HepG2 (cell line): ENCODE results near the gene CTNND2. TPM values are rescaled to one million over a fixed set of nuclear protein-coding genes. Genes with fewer than 3 reads are reported as not detected.

ENCODE experiments used
- ATAC-seq: fragments of 200-7000 bp; cut with Tn5 transposase; 3 replicates; pipeline ENCODE4 v1.9.1; 2020; ENCODE audit warnings: mild to moderate bottlenecking, moderate library complexity
- BruUV-seq: library from RNA; stranded (reverse); fragments of 400-500 nt; replicated peaks from 2 replicates; lab custom pipeline; 2021; lab: Mats Ljungman, UMichigan
- CTCF ChIA-PET: fragments of 300-600 bp; formaldehyde crosslinking; extraction: SDS; loops from one replicate; lab custom pipeline; 2021; ENCODE audit warnings: low total read pairs, inconsistent platforms, low intra/inter-chr PET ratio; lab: Yijun Ruan, JAX
- POLR2A ChIA-PET: fragments of 350-600 bp; sonication (Branson Sonifier 250); formaldehyde crosslinking; loops from one replicate; lab custom pipeline; 2020; ENCODE audit warnings: antibody characterized with exemption, inconsistent platforms; lab: Yijun Ruan, JAX
- DNase-seq: peaks from one replicate; pipeline ENCODE4 v3.0.0-alpha.2; 2015; ENCODE audit warnings: low spot score
- FAIRE-seq: peaks from 3 replicates; lab custom pipeline; 2011; peaks lifted over from hg19 to GRCh38; lab: Jason Lieb, UNC
- H2AFZ ChIP-seq: one replicate; pipeline ENCODE4 v1.6.1; 2011; ENCODE audit warnings: low read length, inconsistent platforms
- H3K27ac ChIP-seq: fragments of 300-600 bp; 3 replicates; pipeline ENCODE4 v1.8.0; 2011; ENCODE audit warnings: mixed run types, mild to moderate bottlenecking, mixed read lengths, low read length, inconsistent platforms; ENCODE audit not compliant: insufficient read depth; ENCODE audit errors: extremely low read length
- H3K27me3 ChIP-seq, 2 experiments: fragments of 200-600 bp in 1 of 2; 2 replicates in 1 of 2; 3 replicates in 1 of 2; pipeline versions ENCODE4 v1.6.0 to v1.8.0; 2011; ENCODE audit warnings: low read length in 2 of 2, mild to moderate bottlenecking in 2 of 2, moderate library complexity in 2 of 2, inconsistent platforms in 1 of 2; ENCODE audit not compliant: insufficient read depth in 2 of 2, control insufficient read depth in 1 of 2
- H3K36me3 ChIP-seq, 2 experiments: fragments of 200-600 bp in 1 of 2; replicated peaks in 1 of 2; 2 replicates in 1 of 2; 3 replicates in 1 of 2; pipeline versions ENCODE4 v1.5.1 to v1.8.0; 2011; ENCODE audit warnings: low read length in 2 of 2, inconsistent platforms in 1 of 2; ENCODE audit not compliant: insufficient read depth in 2 of 2, control insufficient read depth in 1 of 2
- H3K4me1 ChIP-seq: 2 replicates; pipeline ENCODE4 v1.5.1; 2012; ENCODE audit warnings: low read length, inconsistent platforms; ENCODE audit not compliant: insufficient read depth
- H3K4me2 ChIP-seq: 2 replicates; pipeline ENCODE4 v1.6.0; 2011; ENCODE audit warnings: low read depth, low read length, inconsistent platforms
- H3K4me3 ChIP-seq, 3 experiments: fragments of 200-600 bp in 1 of 3; sonication (generic), shearing (Covaris generic) in 1 of 3; replicated peaks in 1 of 3; 2 replicates each; pipeline ENCODE4 v1.5.1; 2011 to 2016; ENCODE audit warnings: low read length in 3 of 3, inconsistent platforms in 2 of 3, low read depth in 2 of 3, mild to moderate bottlenecking in 2 of 3, control low read depth in 1 of 3, mixed read lengths in 1 of 3; ENCODE audit not compliant: insufficient read depth in 1 of 3
- H3K79me2 ChIP-seq: one replicate; pipeline ENCODE4 v1.6.1; 2011; ENCODE audit warnings: low read length, inconsistent platforms; ENCODE audit not compliant: insufficient read depth
- H3K9ac ChIP-seq: 2 replicates; pipeline ENCODE4 v1.6.0; 2011; ENCODE audit warnings: mild to moderate bottlenecking, low read depth, low read length, inconsistent platforms; ENCODE audit not compliant: insufficient read depth
- H3K9me3 ChIP-seq: 2 replicates; pipeline ENCODE4 v1.5.1; 2012; ENCODE audit warnings: mild to moderate bottlenecking, low read length
- H4K20me1 ChIP-seq: 2 replicates; pipeline ENCODE4 v1.6.0; 2011; ENCODE audit warnings: inconsistent platforms, mild to moderate bottlenecking, low read length, moderate library complexity; ENCODE audit not compliant: insufficient read depth
- NCOA5 ChIP-seq: sonication (generic); formaldehyde crosslinking; IDR thresholded peaks from 2 replicates; pipeline ENCODE4 v1.4.0; 2020; ENCODE audit warnings: missing genetic modification reagents
- NFKBIZ ChIP-seq: IDR thresholded peaks from 2 replicates; pipeline ENCODE4 v1.6.1; 2018; ENCODE audit warnings: missing genetic modification reagents, missing compliant biosample characterization
- SRY ChIP-seq: sonication (generic); formaldehyde crosslinking; IDR thresholded peaks from 2 replicates; pipeline ENCODE4 v1.8.0; 2022; ENCODE audit warnings: mild to moderate bottlenecking, missing genetic modification reagents
- THYN1 ChIP-seq: sonication (generic); formaldehyde crosslinking; IDR thresholded peaks from 2 replicates; pipeline ENCODE4 v1.8.1; 2023; ENCODE audit warnings: low read depth, mild to moderate bottlenecking, moderate library complexity, missing genetic modification reagents, borderline replicate concordance
- ZNF232 ChIP-seq: sonication (generic); formaldehyde crosslinking; IDR thresholded peaks from 2 replicates; pipeline ENCODE4 v1.4.0; 2020; ENCODE audit warnings: missing genetic modification reagents, borderline replicate concordance
- ZNF407 ChIP-seq: sonication (generic); formaldehyde crosslinking; IDR thresholded peaks from one replicate; pipeline ENCODE4 v1.5.1; 2020; ENCODE audit warnings: mild to moderate bottlenecking, missing genetic modification reagents; ENCODE audit errors: not compliant biosample characterization
- ZNF431 ChIP-seq: sonication (generic); formaldehyde crosslinking; IDR thresholded peaks from 2 replicates; pipeline ENCODE4 v1.9.0; 2022; ENCODE audit warnings: missing genetic modification reagents, low read depth, mild to moderate bottlenecking, borderline replicate concordance
- WGBS: methylation state at CpG from one replicate; pipeline ENCODE4 v1.1.6; 2017; ENCODE audit warnings: low lambda C conversion rate; 5-methylcytosine and 5-hydroxymethylcytosine counted together
- in situ Hi-C: cut with HindIII; loops from 2 replicates; pipeline ENCODE4 v1.10.0; 2017; ENCODE audit warnings: low pct_unique_long_range_greater_than_20kb; ENCODE audit not compliant: extremely low pct_ligation_motif_present
- intact Hi-C: fragments of 100-400 bp; cut with micrococcal nuclease; formaldehyde crosslinking; loops from one replicate; pipeline ENCODE4 v1.10.0; 2022; ENCODE audit not compliant: unreplicated experiment
- polyA plus RNA-seq, 8 experiments: library from polyadenylated mRNA; depleted of rRNA in 3 of 8; stranded (reverse) in 7 of 8; unstranded in 1 of 8; fragments of >200 nt; fragmentation: Illumina TruSeq in 4 of 8; extraction: Trizol in 4 of 8; gene quantifications; 2 replicates each; pipeline versions ENCODE4 v1.2.1 to v1.2.3, GENCODE V29; 2011 to 2016; ENCODE audit warnings: low read depth in 4 of 8, missing spikeins in 1 of 8, mixed read lengths in 1 of 8; ENCODE audit not compliant: insufficient read depth in 1 of 8
- total RNA-seq, 5 experiments: library from RNA; depleted of rRNA; stranded (reverse); fragments of >200 nt; fragmentation: Illumina TruSeq; extraction: Trizol; gene quantifications; 2 replicates each; pipeline ENCODE4 v1.2.3, GENCODE V29; 2016; ENCODE audit warnings: low read depth in 1 of 5
- TF ChIP-seq, protein P1 (sequence below): sonication (generic); formaldehyde crosslinking; IDR thresholded peaks from 2 replicates; pipeline ENCODE4 v1.4.0; 2020; ENCODE audit warnings: low read depth, missing genetic modification reagents
- TF ChIP-seq, protein P2 (sequence below): sonication (generic); formaldehyde crosslinking; IDR thresholded peaks from 2 replicates; pipeline ENCODE4 v1.5.0; 2020; ENCODE audit warnings: mild to moderate bottlenecking, missing genetic modification reagents
- TF ChIP-seq, protein P3 (sequence below): sonication (generic); formaldehyde crosslinking; IDR thresholded peaks from 2 replicates; pipeline ENCODE4 v1.5.0; 2020; ENCODE audit warnings: missing genetic modification reagents

Gene CTNND2
- total and polyA plus RNA-seq, 2 of the 13 experiments (the other 11 are each of a cell fraction or from before 2014, with no cell fraction given): not detected

DNA sequence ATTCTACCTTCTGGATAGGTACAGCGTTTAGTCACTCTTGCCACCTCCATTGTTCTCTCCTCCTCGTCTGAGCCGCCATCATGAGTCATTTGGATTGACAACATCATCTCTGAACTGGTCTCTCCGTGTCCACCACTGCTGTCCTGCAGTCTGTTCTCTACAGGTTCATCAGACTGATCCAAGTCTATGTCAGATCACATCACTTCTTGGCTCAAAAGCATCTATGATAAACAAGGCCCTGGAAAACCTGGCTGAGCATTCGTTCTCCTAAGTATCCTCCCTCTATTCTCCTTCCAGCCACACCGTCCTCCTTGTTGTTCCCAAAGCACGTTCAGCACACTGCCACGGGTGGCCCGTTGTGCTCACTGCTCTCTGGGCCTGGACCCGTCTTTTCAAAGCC lies 50.5 kb downstream of the CTNND2 start:
- 3% methylated on average over 10 of the region's 10 CpGs for WGBS
- H2AFZ ChIP-seq: no peak overlapping the region
- H3K9me3 ChIP-seq: no peaks in the 10 kb centered on the region
- H3K9ac ChIP-seq: no peak overlapping the region
- no peak overlapping the region for H3K4me3 ChIP-seq
- in situ Hi-C loops (no loop called here), intact Hi-C loops (no loop called here)
- H3K27ac ChIP-seq: no peak overlapping the region
- no peaks in the 10 kb centered on the region for H4K20me1 ChIP-seq
- POLR2A ChIA-PET: no interaction called here
- no peaks in the 10 kb centered on the region for H3K79me2 ChIP-seq
- BruUV-seq: no TSS peak
- H3K4me2 ChIP-seq: no peak overlapping the region
- FAIRE-seq (no peak), ATAC-seq (no peak), DNase-seq (no peak)
- no peaks in the 10 kb centered on the region for H3K36me3 ChIP-seq
- CTCF ChIA-PET: no interaction called here
- H3K4me1 ChIP-seq: no peaks in the 10 kb centered on the region
- no peaks in the 10 kb centered on the region for H3K27me3 ChIP-seq
- TF ChIP-seq NCOA5 (CRISPR knock-in tag): no peak
- no peak for TF ChIP-seq THYN1 (CRISPR knock-in tag)
- no peak for TF ChIP-seq NFKBIZ (CRISPR knock-in tag)
- TF ChIP-seq, protein P1, sequence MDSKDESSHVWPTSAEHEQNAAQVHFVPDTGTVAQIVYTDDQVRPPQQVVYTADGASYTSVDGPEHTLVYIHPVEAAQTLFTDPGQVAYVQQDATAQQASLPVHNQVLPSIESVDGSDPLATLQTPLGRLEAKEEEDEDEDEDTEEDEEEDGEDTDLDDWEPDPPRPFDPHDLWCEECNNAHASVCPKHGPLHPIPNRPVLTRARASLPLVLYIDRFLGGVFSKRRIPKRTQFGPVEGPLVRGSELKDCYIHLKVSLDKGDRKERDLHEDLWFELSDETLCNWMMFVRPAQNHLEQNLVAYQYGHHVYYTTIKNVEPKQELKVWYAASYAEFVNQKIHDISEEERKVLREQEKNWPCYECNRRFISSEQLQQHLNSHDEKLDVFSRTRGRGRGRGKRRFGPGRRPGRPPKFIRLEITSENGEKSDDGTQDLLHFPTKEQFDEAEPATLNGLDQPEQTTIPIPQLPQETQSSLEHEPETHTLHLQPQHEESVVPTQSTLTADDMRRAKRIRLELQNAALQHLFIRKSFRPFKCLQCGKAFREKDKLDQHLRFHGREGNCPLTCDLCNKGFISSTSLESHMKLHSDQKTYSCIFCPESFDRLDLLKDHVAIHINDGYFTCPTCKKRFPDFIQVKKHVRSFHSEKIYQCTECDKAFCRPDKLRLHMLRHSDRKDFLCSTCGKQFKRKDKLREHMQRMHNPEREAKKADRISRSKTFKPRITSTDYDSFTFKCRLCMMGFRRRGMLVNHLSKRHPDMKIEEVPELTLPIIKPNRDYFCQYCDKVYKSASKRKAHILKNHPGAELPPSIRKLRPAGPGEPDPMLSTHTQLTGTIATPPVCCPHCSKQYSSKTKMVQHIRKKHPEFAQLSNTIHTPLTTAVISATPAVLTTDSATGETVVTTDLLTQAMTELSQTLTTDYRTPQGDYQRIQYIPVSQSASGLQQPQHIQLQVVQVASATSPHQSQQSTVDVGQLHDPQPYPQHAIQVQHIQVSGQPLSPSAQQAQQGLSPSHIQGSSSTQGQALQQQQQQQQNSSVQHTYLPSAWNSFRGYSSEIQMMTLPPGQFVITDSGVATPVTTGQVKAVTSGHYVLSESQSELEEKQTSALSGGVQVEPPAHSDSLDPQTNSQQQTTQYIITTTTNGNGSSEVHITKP (CRISPR knock-in tag): no peak
- no peak for TF ChIP-seq ZNF232
- TF ChIP-seq, protein P2, sequence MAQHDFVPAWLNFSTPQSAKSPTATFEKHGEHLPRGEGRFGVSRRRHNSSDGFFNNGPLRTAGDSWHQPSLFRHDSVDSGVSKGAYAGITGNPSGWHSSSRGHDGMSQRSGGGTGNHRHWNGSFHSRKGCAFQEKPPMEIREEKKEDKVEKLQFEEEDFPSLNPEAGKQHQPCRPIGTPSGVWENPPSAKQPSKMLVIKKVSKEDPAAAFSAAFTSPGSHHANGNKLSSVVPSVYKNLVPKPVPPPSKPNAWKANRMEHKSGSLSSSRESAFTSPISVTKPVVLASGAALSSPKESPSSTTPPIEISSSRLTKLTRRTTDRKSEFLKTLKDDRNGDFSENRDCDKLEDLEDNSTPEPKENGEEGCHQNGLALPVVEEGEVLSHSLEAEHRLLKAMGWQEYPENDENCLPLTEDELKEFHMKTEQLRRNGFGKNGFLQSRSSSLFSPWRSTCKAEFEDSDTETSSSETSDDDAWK (CRISPR knock-in tag): no peak
- TF ChIP-seq, protein P3, sequence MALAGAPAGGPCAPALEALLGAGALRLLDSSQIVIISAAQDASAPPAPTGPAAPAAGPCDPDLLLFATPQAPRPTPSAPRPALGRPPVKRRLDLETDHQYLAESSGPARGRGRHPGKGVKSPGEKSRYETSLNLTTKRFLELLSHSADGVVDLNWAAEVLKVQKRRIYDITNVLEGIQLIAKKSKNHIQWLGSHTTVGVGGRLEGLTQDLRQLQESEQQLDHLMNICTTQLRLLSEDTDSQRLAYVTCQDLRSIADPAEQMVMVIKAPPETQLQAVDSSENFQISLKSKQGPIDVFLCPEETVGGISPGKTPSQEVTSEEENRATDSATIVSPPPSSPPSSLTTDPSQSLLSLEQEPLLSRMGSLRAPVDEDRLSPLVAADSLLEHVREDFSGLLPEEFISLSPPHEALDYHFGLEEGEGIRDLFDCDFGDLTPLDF: no peak
- TF ChIP-seq ZNF407: no peak
- TF ChIP-seq ZNF431 (CRISPR knock-in tag): no peak
- no peak for TF ChIP-seq SRY (CRISPR knock-in tag)
